ENCODE measurements around the gene ASXL1. TPM values are rescaled to one million over a fixed set of nuclear protein-coding genes. Genes with fewer than 3 reads are reported as not detected.

The ASXL1 gene
- total RNA-seq, 2 donors from 2014 or later: 88.9 to 98.6 TPM

- no peaks in the 10 kb centered on the region for H3K9me3 ChIP-seq (ENCODE audit: control insufficient read depth, low read length)
- peaks cover 5% of the 10 kb centered on the region for H3K36me3 ChIP-seq (ENCODE audit: control insufficient read depth, insufficient read depth, low read length)
- Mint-ChIP-seq H3K27me3 (ENCODE audit: insufficient read depth) (no peaks in the 10 kb centered on the region), H3K4me3 (no peak overlapping the region), H3K27ac (peak overlapping the region; percentile 5), H3K4me1 (peaks cover 15% of the 10 kb centered on the region), H3K36me3 (ENCODE audit: low read depth) (peaks cover 4% of the 10 kb centered on the region), H3K9me3 (no peaks in the 10 kb centered on the region)
- peak overlapping the region; percentile 38 for H3K27ac ChIP-seq (ENCODE audit: low read depth, low read length)
- H3K4me3 ChIP-seq (ENCODE audit: low read length): no peak overlapping the region
- TF ChIP-seq CTCF (conservative IDR thresholded peaks at IDR 0.05): no peak
- no peaks in the 10 kb centered on the region for H3K4me1 ChIP-seq (ENCODE audit: control insufficient read depth, insufficient read depth, low read length)
- no peaks in the 10 kb centered on the region for H3K27me3 ChIP-seq (ENCODE audit: control insufficient read depth, insufficient read depth, low read length, poor library complexity, severe bottlenecking)
- WGBS, 2 experiments (ENCODE audit: insufficient coverage in 1 of 2, insufficient read length in 1 of 2): 76 to 80% methylated on average over 2 of the region's 2 CpGs
- no peak for DNase-seq
- no peak overlapping the region for H3K9ac ChIP-seq (ENCODE audit: extremely low read depth, low read length, poor library complexity, severe bottlenecking)
These were observed 57.4 kb downstream of the ASXL1 start for GRCh38 chr20:32415494-32415893.

- Mint-ChIP-seq H3K4me1 (peaks cover 15% of the 10 kb centered on the region), H3K36me3 (ENCODE audit: low read depth) (peaks cover 8% of the 10 kb centered on the region), H3K27me3 (ENCODE audit: insufficient read depth) (no peaks in the 10 kb centered on the region), H3K27ac (no peak overlapping the region), H3K9me3 (no peaks in the 10 kb centered on the region), H3K4me3 (no peak overlapping the region)
- H3K9ac ChIP-seq (ENCODE audit: extremely low read depth, low read length, poor library complexity, severe bottlenecking): no peak overlapping the region
- H3K27ac ChIP-seq (ENCODE audit: low read depth, low read length): no peak overlapping the region
- no peak for TF ChIP-seq CTCF (conservative IDR thresholded peaks at IDR 0.05)
- WGBS, 2 experiments (ENCODE audit: insufficient coverage in 1 of 2, insufficient read length in 1 of 2): 86% methylated on average over 1 of the region's 2 CpGs; no CpG with 5 or more reads in 1 of the 2 experiments
- H3K36me3 ChIP-seq (ENCODE audit: control insufficient read depth, insufficient read depth, low read length): peaks cover 5% of the 10 kb centered on the region
- H3K4me3 ChIP-seq (ENCODE audit: low read length): no peak overlapping the region
- no peaks in the 10 kb centered on the region for H3K4me1 ChIP-seq (ENCODE audit: control insufficient read depth, insufficient read depth, low read length)
- no peak for DNase-seq
- H3K27me3 ChIP-seq (ENCODE audit: control insufficient read depth, insufficient read depth, low read length, poor library complexity, severe bottlenecking): no peaks in the 10 kb centered on the region
- H3K9me3 ChIP-seq (ENCODE audit: control insufficient read depth, low read length): no peaks in the 10 kb centered on the region
These were observed 58.1 kb downstream of the ASXL1 start for GRCh38 chr20:32416206-32416605.

- no peak overlapping the region for H3K4me3 ChIP-seq (ENCODE audit: low read length)
- WGBS, 2 experiments (ENCODE audit: insufficient coverage in 1 of 2, insufficient read length in 1 of 2): 80 to 90% methylated on average over 1 to 2 of the region's 2 CpGs
- no peak overlapping the region for H3K27ac ChIP-seq (ENCODE audit: low read depth, low read length)
- Mint-ChIP-seq H3K36me3 (ENCODE audit: low read depth) (peaks cover 7% of the 10 kb centered on the region), H3K9me3 (no peaks in the 10 kb centered on the region), H3K4me3 (no peak overlapping the region), H3K4me1 (peaks cover 8% of the 10 kb centered on the region), H3K27me3 (ENCODE audit: insufficient read depth) (no peaks in the 10 kb centered on the region), H3K27ac (no peak overlapping the region)
- H3K9ac ChIP-seq (ENCODE audit: extremely low read depth, low read length, poor library complexity, severe bottlenecking): no peak overlapping the region
- no peaks in the 10 kb centered on the region for H3K9me3 ChIP-seq (ENCODE audit: control insufficient read depth, low read length)
- peaks cover 5% of the 10 kb centered on the region for H3K36me3 ChIP-seq (ENCODE audit: control insufficient read depth, insufficient read depth, low read length)
- no peak for DNase-seq
- H3K27me3 ChIP-seq (ENCODE audit: control insufficient read depth, insufficient read depth, low read length, poor library complexity, severe bottlenecking): no peaks in the 10 kb centered on the region
- H3K4me1 ChIP-seq (ENCODE audit: control insufficient read depth, insufficient read depth, low read length): no peaks in the 10 kb centered on the region
- TF ChIP-seq CTCF (conservative IDR thresholded peaks at IDR 0.05): no peak
These were observed 60.2 kb downstream of the ASXL1 start for GRCh38 chr20:32418376-32418775.

Measured in endodermal cell (in vitro differentiated cells).